CD4-positive, alpha-beta memory T cell (primary cell): ENCODE results near the gene POU4F2. TPM values are rescaled to one million over a fixed set of nuclear protein-coding genes. Genes with fewer than 3 reads are reported as not detected.

Experiments used
- CTCF ChIA-PET: fragments of 350-600 bp; sonication (Branson Sonifier 250); formaldehyde crosslinking; loops from one replicate; lab custom pipeline; 2021; ENCODE audit warnings: inconsistent platforms; ENCODE audit not compliant: partially characterized antibody; lab: Charles Lee
- POLR2A ChIA-PET: fragments of 350-600 bp; sonication (Branson Sonifier 250); formaldehyde crosslinking; loops from one replicate; lab custom pipeline; 2021; ENCODE audit not compliant: partially characterized antibody; lab: Charles Lee
- DNase-seq, 5 donors: peaks; one replicate each; pipeline versions ENCODE4 v3.0.0 to v3.0.0-alpha.2; 2020 to 2022; ENCODE audit warnings: mixed read lengths in 1 of 5
- H3K27ac ChIP-seq: one replicate; pipeline ENCODE4 v1.7.0; 2013; ENCODE audit warnings: low read depth, low read length
- H3K27me3 ChIP-seq: 2 replicates; pipeline ENCODE4 v1.7.0; 2013; ENCODE audit warnings: mild to moderate bottlenecking, low read length, moderate library complexity; ENCODE audit not compliant: insufficient read depth
- H3K36me3 ChIP-seq: 2 replicates; pipeline ENCODE4 v1.7.0; 2013; ENCODE audit warnings: mild to moderate bottlenecking, low read length, moderate library complexity; ENCODE audit not compliant: insufficient read depth
- H3K4me1 ChIP-seq: 2 replicates; pipeline ENCODE4 v1.7.0; 2013; ENCODE audit warnings: mild to moderate bottlenecking, low read length, moderate library complexity; ENCODE audit not compliant: insufficient read depth
- H3K4me3 ChIP-seq, 2 donors: one replicate each; pipeline ENCODE4 v1.7.0; 2013; ENCODE audit warnings: low read length in 2 of 2, mild to moderate bottlenecking in 1 of 2
- H3K9me3 ChIP-seq, 2 donors: one replicate each; pipeline ENCODE4 v1.7.0; 2013; ENCODE audit warnings: low read length in 2 of 2, control low read depth in 1 of 2; ENCODE audit not compliant: control insufficient read depth in 1 of 2
- H3K27ac Mint-ChIP-seq, 7 donors: one replicate each; pipeline ENCODE4 v1.8.0; 2020 to 2021; ENCODE audit warnings: mixed read lengths in 7 of 7, mild to moderate bottlenecking in 6 of 7, inconsistent platforms in 3 of 7, moderate library complexity in 3 of 7
- H3K27me3 Mint-ChIP-seq, 2 donors: one replicate each; pipeline ENCODE4 v1.8.0; 2020 to 2021; ENCODE audit warnings: mixed read lengths in 2 of 2
- H3K36me3 Mint-ChIP-seq, 2 donors: one replicate each; pipeline ENCODE4 v1.8.0; 2020 to 2021; ENCODE audit warnings: mixed read lengths in 2 of 2, inconsistent platforms in 1 of 2, mild to moderate bottlenecking in 1 of 2
- H3K4me1 Mint-ChIP-seq, 4 donors: one replicate each; pipeline ENCODE4 v1.8.0; 2020 to 2021; ENCODE audit warnings: mixed read lengths in 4 of 4, mild to moderate bottlenecking in 1 of 4
- H3K4me3 Mint-ChIP-seq, 8 donors: one replicate each; pipeline ENCODE4 v1.8.0; 2020 to 2021; ENCODE audit warnings: mixed read lengths in 8 of 8, mild to moderate bottlenecking in 7 of 8, moderate library complexity in 6 of 8, inconsistent platforms in 3 of 8
- H3K9me3 Mint-ChIP-seq, 8 donors: one replicate each; pipeline ENCODE4 v1.8.0; 2020 to 2021; ENCODE audit warnings: mixed read lengths in 8 of 8, mild to moderate bottlenecking in 5 of 8, inconsistent platforms in 3 of 8, moderate library complexity in 1 of 8
- intact Hi-C: fragments of 100-400 bp; cut with micrococcal nuclease; formaldehyde crosslinking; loops from one replicate; pipeline ENCODE4 v1.15.1; 2023
- polyA plus RNA-seq, 2 donors: library from polyadenylated mRNA; unstranded; fragments of 300-500 nt; fragmentation: Illumina TruSeq; gene quantifications; one replicate each; pipeline ENCODE4 v1.2.3, GENCODE V29; 2021
- total RNA-seq, 2 experiments: library from RNA; stranded (reverse); gene quantifications; one replicate each; pipeline ENCODE4 v1.2.3, GENCODE V29; 2021

The POU4F2 gene
- total and polyA plus RNA-seq, 4 experiments from 2014 or later, result not detected

DNA sequence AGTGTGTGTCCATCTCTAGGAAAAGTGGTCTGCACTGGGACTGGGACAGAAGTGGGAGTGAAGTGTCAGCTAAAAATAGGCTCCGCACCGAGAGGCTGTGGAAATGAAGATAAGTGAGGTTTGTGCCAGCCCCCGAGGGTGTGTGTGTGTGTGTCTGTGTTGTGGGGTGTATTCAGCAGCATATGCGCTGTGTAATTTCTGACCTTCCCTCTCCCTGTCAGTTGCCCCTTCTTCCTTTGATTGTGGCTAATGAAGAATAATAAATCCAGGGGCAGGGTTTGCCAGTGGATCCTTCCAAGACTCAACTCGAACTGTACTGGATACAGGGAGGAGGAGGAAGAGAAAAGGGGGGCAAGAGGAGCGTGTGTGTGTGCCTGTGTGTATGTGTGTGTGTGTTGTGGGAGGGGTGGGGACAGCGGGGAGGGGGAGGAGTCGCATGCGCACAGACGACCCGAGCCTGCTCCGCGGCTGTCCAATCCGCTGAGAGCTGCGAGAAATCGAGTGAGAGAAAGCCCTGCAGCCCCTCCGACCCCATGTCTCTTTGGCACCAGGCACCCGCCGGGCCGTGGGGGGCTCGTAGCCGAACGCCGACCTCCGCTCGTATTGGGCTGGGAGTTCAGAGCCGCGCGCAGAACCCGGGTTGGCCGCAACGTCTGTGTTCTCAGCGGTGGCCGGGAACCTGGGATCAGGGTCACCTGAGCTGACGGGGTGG is 916 bp upstream of the POU4F2 start:
- Histone ChIP-seq H3K4me1 (no peaks in the 10 kb centered on the region), H3K36me3 (no peaks in the 10 kb centered on the region), H3K27me3 (peaks cover 30% of the 10 kb centered on the region), H3K27ac (no peak overlapping the region), H3K4me3 (no peak overlapping the region), H3K9me3 (no peaks in the 10 kb centered on the region)
- Mint-ChIP-seq H3K9me3 (peaks cover 0 to 21% (median 10%) of the 10 kb centered on the region in 8 donors), H3K4me3 (peak overlapping the region in 7 of 8 donors; percentile 17 to 76 (median 50)), H3K4me1 (peaks cover 7 to 33% (median 11%) of the 10 kb centered on the region in 4 donors), H3K27me3 (peaks cover 54 to 60% of the 10 kb centered on the region in 2 donors), H3K27ac (no peak overlapping the region), H3K36me3 (peaks cover 0 to 4% of the 10 kb centered on the region in 2 donors)
- intact Hi-C loops, result no loop called here
- DNase-seq, result no peak
- ChIA-PET CTCF (no interaction called here), POLR2A (no interaction called here)

DNA sequence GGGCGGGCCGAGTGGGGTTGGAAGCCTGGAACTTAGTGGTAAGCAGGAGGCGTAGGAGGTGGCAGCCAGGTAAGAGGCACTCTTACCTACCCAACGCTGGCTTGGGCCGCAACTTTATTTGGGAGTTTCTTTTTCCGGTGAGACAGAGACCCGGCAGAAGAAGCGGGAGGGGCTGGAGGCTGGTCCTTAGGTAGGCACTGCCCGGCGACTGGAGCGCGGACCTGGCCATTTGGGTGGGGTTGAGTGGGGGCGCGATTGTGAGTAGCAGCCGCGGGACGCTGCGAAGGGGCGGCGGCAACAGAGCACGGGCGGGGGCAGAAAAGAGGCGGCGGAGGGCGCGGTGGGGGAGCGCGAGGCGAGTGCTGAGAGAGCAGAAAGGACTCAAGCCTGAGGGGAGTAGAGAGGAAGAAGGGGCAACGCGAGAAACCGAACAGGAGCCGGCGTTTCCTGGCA is 334 bp upstream of the POU4F2 start:
- Histone ChIP-seq H3K36me3 (no peaks in the 10 kb centered on the region), H3K9me3 (no peaks in the 10 kb centered on the region), H3K27ac (no peak overlapping the region), H3K27me3 (peaks cover 28% of the 10 kb centered on the region), H3K4me3 (no peak overlapping the region), H3K4me1 (no peaks in the 10 kb centered on the region)
- ChIA-PET CTCF (no interaction called here), POLR2A (no interaction called here)
- peak overlapping the region in 6 of 8 donors; percentile 13 to 69 (median 44) for H3K4me3 Mint-ChIP-seq
- intact Hi-C loops, result no loop called here
- H3K36me3 Mint-ChIP-seq, result peaks cover 0 to 4% of the 10 kb centered on the region in 2 donors
- no peak for DNase-seq
- H3K4me1 Mint-ChIP-seq, result peaks cover 7 to 33% (median 11%) of the 10 kb centered on the region in 4 donors
- peaks cover 0 to 21% (median 10%) of the 10 kb centered on the region in 8 donors for H3K9me3 Mint-ChIP-seq
- peaks cover 53 to 60% of the 10 kb centered on the region in 2 donors for H3K27me3 Mint-ChIP-seq
- no peak overlapping the region for H3K27ac Mint-ChIP-seq

DNA sequence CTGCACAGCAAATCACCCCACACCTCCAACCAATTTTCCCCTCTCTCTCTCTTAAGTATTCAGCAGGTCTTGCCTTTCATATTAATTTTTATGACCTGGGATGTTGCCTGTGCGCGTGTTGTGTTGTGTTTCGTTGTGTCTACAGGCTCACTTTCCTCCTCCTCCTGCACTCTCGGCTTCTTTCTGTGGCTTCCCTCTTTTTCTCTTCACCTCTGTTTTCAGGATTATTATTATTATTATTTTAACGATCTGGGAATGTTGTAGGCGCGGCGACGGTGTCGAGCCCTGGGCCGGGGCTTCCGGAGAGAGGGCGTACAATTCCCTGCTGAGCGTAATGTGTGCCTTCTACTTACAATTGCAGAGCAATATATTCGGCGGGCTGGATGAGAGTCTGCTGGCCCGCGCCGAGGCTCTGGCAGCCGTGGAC is 826 bp downstream of the POU4F2 start:
- H3K9me3 Mint-ChIP-seq, result peaks cover 2 to 18% (median 10%) of the 10 kb centered on the region in 8 donors
- CTCF ChIA-PET, result no interaction called here
- H3K9me3 ChIP-seq, result no peaks in the 10 kb centered on the region
- H3K27me3 ChIP-seq, result peaks cover 24% of the 10 kb centered on the region
- peaks cover 7 to 33% (median 11%) of the 10 kb centered on the region in 4 donors for H3K4me1 Mint-ChIP-seq
- no peak overlapping the region for H3K4me3 ChIP-seq
- peaks cover 0 to 4% of the 10 kb centered on the region in 2 donors for H3K36me3 Mint-ChIP-seq
- intact Hi-C loops, result no loop called here
- POLR2A ChIA-PET, result no interaction called here
- no peak for DNase-seq
- H3K27ac Mint-ChIP-seq, result no peak overlapping the region
- H3K4me3 Mint-ChIP-seq, result peak overlapping the region in 7 of 8 donors; percentile 17 to 78 (median 44)
- no peak overlapping the region for H3K27ac ChIP-seq
- H3K4me1 ChIP-seq, result no peaks in the 10 kb centered on the region
- H3K36me3 ChIP-seq, result no peaks in the 10 kb centered on the region
- H3K27me3 Mint-ChIP-seq, result peaks cover 48 to 61% of the 10 kb centered on the region in 2 donors

DNA sequence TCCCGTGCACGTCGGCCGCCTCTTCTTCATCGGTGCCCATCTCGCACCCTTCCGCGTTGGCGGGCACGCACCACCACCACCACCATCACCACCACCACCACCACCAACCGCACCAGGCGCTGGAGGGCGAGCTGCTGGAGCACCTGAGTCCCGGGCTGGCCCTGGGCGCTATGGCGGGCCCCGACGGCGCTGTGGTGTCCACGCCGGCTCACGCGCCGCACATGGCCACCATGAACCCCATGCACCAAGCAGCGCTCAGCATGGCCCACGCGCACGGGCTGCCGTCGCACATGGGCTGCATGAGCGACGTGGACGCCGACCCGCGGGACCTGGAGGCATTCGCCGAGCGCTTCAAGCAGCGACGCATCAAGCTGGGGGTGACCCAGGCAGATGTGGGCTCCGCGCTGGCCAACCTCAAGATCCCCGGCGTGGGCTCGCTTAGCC is 1.4 kb downstream of the POU4F2 start:
- POLR2A ChIA-PET, result no interaction called here

DNA sequence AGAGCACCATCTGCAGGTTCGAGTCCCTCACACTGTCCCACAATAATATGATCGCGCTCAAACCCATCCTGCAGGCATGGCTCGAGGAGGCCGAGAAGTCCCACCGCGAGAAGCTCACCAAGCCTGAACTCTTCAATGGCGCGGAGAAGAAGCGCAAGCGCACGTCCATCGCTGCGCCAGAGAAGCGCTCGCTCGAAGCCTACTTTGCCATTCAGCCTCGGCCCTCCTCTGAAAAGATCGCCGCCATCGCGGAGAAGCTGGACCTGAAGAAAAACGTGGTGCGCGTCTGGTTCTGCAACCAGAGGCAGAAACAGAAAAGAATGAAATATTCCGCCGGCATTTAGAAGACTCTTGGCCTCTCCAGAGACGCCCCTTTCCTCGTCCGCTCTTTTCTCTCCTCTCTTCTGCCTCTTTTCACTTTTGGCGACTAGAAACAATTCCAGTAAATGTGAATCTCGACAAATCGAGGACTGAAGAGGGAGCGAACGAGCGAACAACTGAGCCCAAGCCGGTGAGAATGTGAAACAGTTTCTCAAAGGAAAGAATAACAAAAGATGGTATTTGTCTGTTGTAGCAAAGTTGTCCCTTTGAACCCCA is 1.9 kb downstream of the POU4F2 start:
- H3K4me3 Mint-ChIP-seq, result peak overlapping the region in 3 of 8 donors; percentile 32 to 53 (median 49)
- Histone ChIP-seq H3K4me1 (no peaks in the 10 kb centered on the region), H3K9me3 (no peaks in the 10 kb centered on the region), H3K36me3 (no peaks in the 10 kb centered on the region), H3K27ac (no peak overlapping the region), H3K27me3 (peaks cover 22% of the 10 kb centered on the region), H3K4me3 (no peak overlapping the region)
- intact Hi-C loops, result no loop called here
- no peak for DNase-seq
- peaks cover 7 to 33% (median 11%) of the 10 kb centered on the region in 4 donors for H3K4me1 Mint-ChIP-seq
- no peak overlapping the region for H3K27ac Mint-ChIP-seq
- ChIA-PET CTCF (no interaction called here), POLR2A (no interaction called here)
- peaks cover 46 to 58% of the 10 kb centered on the region in 2 donors for H3K27me3 Mint-ChIP-seq
- peaks cover 0 to 4% of the 10 kb centered on the region in 2 donors for H3K36me3 Mint-ChIP-seq
- peaks cover 3 to 18% (median 11%) of the 10 kb centered on the region in 8 donors for H3K9me3 Mint-ChIP-seq

More for the DNA sequence above, 1.4 kb downstream of the POU4F2 start:
- no peak for DNase-seq
- H3K4me3 ChIP-seq, result no peak overlapping the region
- H3K4me1 ChIP-seq, result no peaks in the 10 kb centered on the region
- Mint-ChIP-seq H3K4me1 (peaks cover 7 to 33% (median 11%) of the 10 kb centered on the region in 4 donors), H3K4me3 (peak overlapping the region in 1 of 8 donors; percentile 32), H3K27ac (no peak overlapping the region), H3K27me3 (peaks cover 45 to 60% of the 10 kb centered on the region in 2 donors), H3K9me3 (peaks cover 3 to 18% (median 11%) of the 10 kb centered on the region in 8 donors), H3K36me3 (peaks cover 0 to 4% of the 10 kb centered on the region in 2 donors)
- intact Hi-C loops, result no loop called here
- H3K27me3 ChIP-seq, result peaks cover 24% of the 10 kb centered on the region
- H3K36me3 ChIP-seq, result no peaks in the 10 kb centered on the region
- H3K9me3 ChIP-seq, result no peaks in the 10 kb centered on the region
- CTCF ChIA-PET, result no interaction called here
- no peak overlapping the region for H3K27ac ChIP-seq

DNA sequence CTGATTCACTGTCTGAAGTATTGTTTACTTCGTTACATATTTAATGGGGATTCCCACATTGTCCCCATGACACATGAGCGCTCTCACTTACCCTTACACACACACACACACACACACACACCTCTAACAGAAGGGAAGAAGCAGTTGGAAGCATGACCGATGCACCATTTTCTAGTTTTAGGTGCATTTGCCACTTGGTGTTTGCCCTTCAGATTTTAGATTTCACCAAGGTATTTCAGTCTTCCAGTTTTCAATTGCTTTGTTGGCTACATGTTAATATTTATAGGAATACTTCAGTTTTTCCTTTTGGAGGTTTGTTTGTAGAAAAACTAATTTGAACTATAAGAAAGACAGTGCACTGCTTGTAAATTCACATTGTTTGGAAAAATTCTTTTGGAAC is 3.1 kb downstream of the POU4F2 start:
- DNase-seq, result no peak
- Mint-ChIP-seq H3K36me3 (peaks cover 0 to 4% of the 10 kb centered on the region in 2 donors), H3K27me3 (peaks cover 46 to 57% of the 10 kb centered on the region in 2 donors), H3K4me1 (peaks cover 7 to 28% (median 13%) of the 10 kb centered on the region in 4 donors), H3K9me3 (peaks cover 3 to 17% (median 10%) of the 10 kb centered on the region in 8 donors), H3K27ac (no peak overlapping the region), H3K4me3 (peak overlapping the region in 1 of 8 donors; percentile 0)
- POLR2A ChIA-PET, result no interaction called here
- Histone ChIP-seq H3K36me3 (no peaks in the 10 kb centered on the region), H3K27ac (no peak overlapping the region), H3K9me3 (no peaks in the 10 kb centered on the region), H3K4me1 (no peaks in the 10 kb centered on the region), H3K4me3 (no peak overlapping the region), H3K27me3 (peaks cover 17% of the 10 kb centered on the region)
- intact Hi-C loops, result no loop called here
- CTCF ChIA-PET, result no interaction called here

DNA sequence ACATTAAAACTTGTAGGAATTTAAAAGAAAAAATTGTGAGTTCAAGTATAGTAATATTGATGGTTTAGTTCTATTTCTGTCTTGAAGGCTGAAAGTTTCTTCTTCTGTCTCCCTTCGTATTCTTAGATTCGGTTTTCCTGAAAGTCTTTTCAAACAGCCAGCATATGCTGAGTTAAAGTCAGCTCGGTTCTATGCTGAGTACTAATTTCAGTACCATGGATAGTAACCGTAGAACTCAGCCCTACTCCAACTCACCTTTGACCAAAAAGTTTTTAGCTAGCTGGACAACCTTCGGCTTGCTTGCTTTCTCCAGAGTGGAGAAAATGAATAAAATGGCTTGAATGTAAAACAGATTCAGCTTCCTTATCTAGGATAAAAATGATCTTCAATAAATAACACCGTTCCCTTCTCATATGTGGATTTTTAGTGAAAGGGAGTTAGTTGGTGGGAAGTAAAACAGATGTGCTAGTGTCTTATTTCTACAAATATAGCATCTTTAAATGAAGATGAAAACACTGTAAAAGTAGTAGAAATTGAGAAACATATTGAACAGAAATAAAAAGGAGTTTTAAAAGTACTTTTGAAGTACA is 5.2 kb downstream of the POU4F2 start:
- no peak for DNase-seq
- H3K4me1 Mint-ChIP-seq, result peaks cover 3 to 14% (median 9%) of the 10 kb centered on the region in 4 donors
- Histone ChIP-seq H3K4me3 (no peak overlapping the region), H3K27me3 (peaks cover 11% of the 10 kb centered on the region), H3K4me1 (no peaks in the 10 kb centered on the region), H3K36me3 (no peaks in the 10 kb centered on the region), H3K9me3 (no peaks in the 10 kb centered on the region), H3K27ac (no peak overlapping the region)
- intact Hi-C loops, result no loop called here
- peaks cover 40 to 50% of the 10 kb centered on the region in 2 donors for H3K27me3 Mint-ChIP-seq
- H3K27ac Mint-ChIP-seq, result no peak overlapping the region
- ChIA-PET POLR2A (no interaction called here), CTCF (no interaction called here)
- no peak overlapping the region for H3K4me3 Mint-ChIP-seq
- H3K9me3 Mint-ChIP-seq, result peaks cover 0 to 14% (median 9%) of the 10 kb centered on the region in 8 donors
- no peaks in the 10 kb centered on the region for H3K36me3 Mint-ChIP-seq
